HG02885 (cell line): Measurements from ENCODE around the gene ACTR6.
"Not testable (repeated sequence)": the region's sequence is repeated elsewhere in the genome, so short reads cannot be mapped to it uniquely, and the experiment has no call there.

Experiments
- ATAC-seq: cut with Tn5 transposase; IDR thresholded peaks from one replicate; pipeline ENCODE4 v1.9.1; 2021; ENCODE audit warnings: mild to moderate bottlenecking; ENCODE audit not compliant: unreplicated experiment, poor library complexity

Gene ACTR6

GRCh38 chr12:100263131-100263530 is 62.5 kb downstream of the ACTR6 start:
- ATAC-seq: no peak

- ATAC-seq: not testable (repeated sequence)
These were observed 64.5 kb downstream of the ACTR6 start for GRCh38 chr12:100265107-100265506.

GRCh38 chr12:100265732-100266584 is 65.3 kb downstream of the ACTR6 start:
- peak; percentile 12 for ATAC-seq

- peak; percentile 84 for ATAC-seq
These were observed 65.9 kb downstream of the ACTR6 start for GRCh38 chr12:100266585-100266834.

- peak; percentile 90 for ATAC-seq
These were observed 66.4 kb downstream of the ACTR6 start, which contains the start of the genes DEPDC4 and SCYL2 for GRCh38 chr12:100266835-100267602. DEPDC4 (minus strand) TSS chr12:100267079; CDS start chr12:100267076, 3 bp downstream. SCYL2 (plus strand) TSS chr12:100267177; CDS start chr12:100282971, 15,794 bp downstream.

GRCh38 chr12:100267603-100268281 is 67.1 kb downstream of the ACTR6 start:
- ATAC-seq: peak; percentile 15

GRCh38 chr12:100268835-100269564 is 68.4 kb downstream of the ACTR6 start:
- ATAC-seq: no peak

- no peak for ATAC-seq
These were observed 73.2 kb downstream of the ACTR6 start for GRCh38 chr12:100273782-100274181.
